GM12873 (cell line): Measurements from ENCODE around the gene RASA3.

Experiments used
- CTCF ChIP-seq: IDR thresholded peaks from 2 replicates; pipeline ENCODE4 v1.5.1; 2012; ENCODE audit warnings: low read depth, mild to moderate bottlenecking, moderate library complexity, low read length, control low read depth; ENCODE audit not compliant: insufficient read depth; ENCODE audit errors: missing control alignments

RASA3 gene

DNA sequence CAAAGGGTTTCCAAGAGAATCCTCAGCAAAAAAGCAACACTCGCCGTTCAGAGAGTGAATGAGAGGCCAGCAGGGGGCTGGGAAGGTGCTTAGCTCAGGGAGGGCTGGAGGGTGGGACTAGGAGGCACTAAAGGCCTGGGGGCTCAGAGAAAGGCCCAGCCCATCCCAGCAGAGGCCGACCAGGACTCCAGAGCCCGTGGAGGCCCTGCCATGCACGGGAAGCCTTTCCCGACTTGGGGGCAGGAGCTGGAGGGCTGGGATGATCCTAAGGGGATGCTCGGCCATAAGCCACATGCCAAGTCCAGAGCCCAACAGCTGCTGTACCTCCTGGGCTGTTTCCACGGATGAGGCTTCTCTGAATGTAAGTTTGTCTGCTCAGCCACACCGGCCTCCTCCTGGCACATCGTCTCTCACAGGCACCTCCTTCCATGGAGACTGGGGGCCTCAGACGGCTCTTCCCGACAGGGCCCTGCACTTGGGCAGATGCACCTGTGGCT lies 19.5 kb downstream of the RASA3 start:
- TF ChIP-seq CTCF, result no peak

DNA sequence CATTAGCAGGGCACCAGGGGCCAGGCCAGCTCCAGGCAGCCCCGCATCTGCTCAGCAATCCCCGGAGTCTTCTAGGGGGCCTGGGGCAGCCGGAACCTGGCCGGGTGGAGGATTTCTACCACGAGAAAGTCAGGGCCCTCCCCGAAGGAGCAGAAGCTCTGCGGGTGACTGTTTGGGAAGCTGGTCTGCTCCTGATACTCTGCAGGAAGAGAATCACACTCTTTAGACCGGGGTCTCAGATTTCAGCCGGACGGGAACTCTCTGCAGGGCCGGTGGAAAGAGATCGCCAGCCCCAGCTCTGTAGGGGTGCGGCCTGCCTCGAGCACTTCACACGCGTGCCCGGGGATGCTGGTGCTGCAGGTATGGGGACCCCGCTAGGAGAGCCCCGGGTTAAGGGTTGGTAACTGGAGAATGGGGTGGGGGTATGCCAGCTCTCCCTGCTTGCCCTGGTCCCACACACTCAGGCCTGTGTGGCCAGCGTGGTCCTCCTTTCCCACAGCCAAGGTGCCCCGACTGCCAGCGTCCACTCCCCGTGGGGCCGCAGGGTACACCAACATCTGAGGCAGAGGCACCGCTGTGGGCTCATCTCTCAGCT lies 20.1 kb downstream of the RASA3 start:
- TF ChIP-seq CTCF, result no peak

DNA sequence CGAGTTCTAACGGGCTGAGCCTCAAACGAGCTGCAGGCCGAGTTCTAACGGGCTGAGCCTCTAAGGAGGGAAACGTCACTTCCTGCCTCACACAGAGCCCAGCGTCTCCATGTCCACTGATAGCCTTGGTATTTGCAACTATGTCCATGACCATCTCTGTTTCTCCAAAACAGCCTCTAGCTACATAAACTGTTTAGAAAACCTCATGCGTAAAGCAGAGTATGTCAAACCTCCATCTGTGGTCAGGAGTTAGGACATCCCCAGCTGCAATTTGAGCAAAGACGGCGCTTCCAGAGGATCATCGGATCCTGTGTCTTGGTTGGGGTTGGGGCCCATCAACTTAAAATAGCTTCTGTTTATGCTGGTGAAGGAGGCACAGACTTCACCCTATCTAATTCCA lies 20.8 kb downstream of the RASA3 start:
- TF ChIP-seq CTCF, result no peak

GRCh38 chr13:114110091-114110829 lies 22.2 kb downstream of the RASA3 start:
- peak; percentile 62 for TF ChIP-seq CTCF

DNA sequence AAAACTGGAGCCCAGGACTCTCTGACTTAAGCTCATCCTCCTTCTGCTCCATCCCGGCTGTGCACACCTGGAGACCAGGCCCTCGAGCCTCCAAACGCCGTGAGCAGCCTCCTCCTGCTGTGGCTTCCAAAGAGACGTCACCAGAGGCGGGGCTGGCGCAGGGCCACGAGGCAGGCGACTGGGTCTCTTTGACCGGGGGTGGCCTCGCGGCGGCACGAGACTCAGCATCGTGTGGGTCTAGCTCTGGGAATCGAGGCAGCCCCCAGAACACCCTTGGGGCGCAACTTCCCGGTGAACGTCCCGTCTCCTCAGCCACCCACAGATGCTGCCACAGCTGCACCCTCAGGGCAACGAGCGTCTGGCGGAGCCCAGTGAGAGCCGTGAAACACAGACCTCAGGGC lies 22.8 kb downstream of the RASA3 start:
- TF ChIP-seq CTCF, result no peak

DNA sequence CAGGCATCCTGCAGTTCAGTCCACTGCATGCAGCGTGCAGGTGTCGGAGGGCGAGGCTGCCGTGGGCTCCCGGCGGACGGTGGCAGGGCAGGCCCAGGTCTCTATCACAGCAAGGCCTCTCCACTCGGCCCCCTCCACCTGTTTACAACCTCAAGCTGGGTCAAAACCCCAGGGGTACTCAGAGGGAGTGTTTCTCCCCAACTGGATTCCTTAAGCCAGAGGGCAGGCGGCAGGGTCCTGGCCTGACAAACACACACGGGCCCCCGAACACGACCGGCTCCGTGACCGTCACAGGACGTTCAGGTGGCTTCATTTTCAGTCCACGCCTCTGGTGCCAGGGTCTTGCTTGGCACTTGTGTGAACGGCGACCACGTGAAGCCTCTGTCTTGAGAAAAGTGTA lies 23.5 kb downstream of the RASA3 start:
- no peak for TF ChIP-seq CTCF

DNA sequence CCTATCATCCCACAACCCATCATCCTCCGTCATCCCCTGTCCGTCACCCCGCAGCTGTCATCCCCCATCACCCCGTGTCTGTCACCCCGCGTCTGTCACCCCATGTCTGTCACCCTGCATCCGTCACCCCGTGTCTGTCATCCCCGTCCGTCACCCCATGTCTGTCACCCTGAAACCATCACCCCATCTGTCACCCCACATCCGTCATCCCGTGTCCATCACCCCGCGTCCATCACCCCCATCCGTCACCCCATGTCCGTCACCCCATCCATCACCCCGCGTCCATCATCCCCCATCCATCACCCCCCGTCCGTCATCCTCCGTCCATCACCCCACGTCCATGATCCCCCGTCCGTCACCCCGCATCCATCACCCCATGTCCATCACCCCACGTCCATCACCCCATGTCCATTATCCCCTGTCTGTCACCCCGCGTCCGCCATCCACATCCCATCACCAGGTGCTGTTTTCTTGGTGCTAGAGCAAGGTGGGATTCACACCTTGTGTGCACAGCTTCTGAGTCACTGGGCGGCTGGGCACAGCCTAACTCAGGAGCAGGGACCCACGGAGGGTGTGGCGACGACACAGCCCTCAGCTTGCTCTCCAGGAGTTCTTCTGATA lies 24.2 kb downstream of the RASA3 start:
- TF ChIP-seq CTCF, result no peak
